OCI-LY7 (cell line): Measurements from ENCODE around the gene GLCCI1. TPM values are rescaled to one million over a fixed set of nuclear protein-coding genes. Genes with fewer than 3 reads are reported as not detected.

ENCODE experiments used
- BruUV-seq: library from RNA; stranded (reverse); fragments of 400-500 nt; replicated peaks from 2 replicates; lab custom pipeline; 2021; lab: Mats Ljungman, UMichigan
- CTCF ChIA-PET: fragments of 300-600 bp; sonication (Branson Sonifier 250); formaldehyde crosslinking; loops from one replicate; lab custom pipeline; 2022; ENCODE audit warnings: antibody characterized with exemption; ENCODE audit not compliant: unreplicated experiment; lab: Charles Lee
- POLR2A ChIA-PET: fragments of 300-600 bp; sonication (Branson Sonifier 250); formaldehyde crosslinking; loops from one replicate; lab custom pipeline; 2022; ENCODE audit warnings: antibody characterized with exemption; lab: Charles Lee
- DNase-seq: peaks from one replicate; pipeline ENCODE4 v3.0.0-alpha.2; 2015; ENCODE audit warnings: low spot score
- H2AFZ ChIP-seq: fragments of 200-600 bp; sonication (generic), shearing (Covaris generic); 2 replicates; pipeline ENCODE4 v1.6.1; 2014; ENCODE audit warnings: mild to moderate bottlenecking, antibody characterized with exemption, low read length, moderate library complexity
- H3K27ac ChIP-seq: fragments of 200-600 bp; sonication (generic); 2 replicates; pipeline ENCODE4 v1.5.1; 2014; ENCODE audit warnings: mixed run types, low read depth, mild to moderate bottlenecking, moderate library complexity, low read length, inconsistent platforms; ENCODE audit not compliant: poor library complexity, severe bottlenecking
- H3K36me3 ChIP-seq: fragments of 200-600 bp; sonication (generic); 2 replicates; pipeline ENCODE4 v1.6.1; 2014; ENCODE audit warnings: mild to moderate bottlenecking, antibody characterized with exemption, low read length, moderate library complexity, mixed read lengths; ENCODE audit not compliant: insufficient read depth
- H3K4me1 ChIP-seq: fragments of 200-600 bp; sonication (generic); 2 replicates; pipeline ENCODE4 v1.5.1; 2014; ENCODE audit warnings: mild to moderate bottlenecking, low read length; ENCODE audit not compliant: insufficient read depth, poor library complexity, severe bottlenecking
- H3K4me2 ChIP-seq: fragments of 200-600 bp; sonication (generic); 2 replicates; pipeline ENCODE4 v1.6.1; 2014; ENCODE audit warnings: mild to moderate bottlenecking, low read length
- H3K4me3 ChIP-seq: fragments of 200-600 bp; sonication (generic); 2 replicates; pipeline ENCODE4 v1.5.1; 2014; ENCODE audit warnings: mild to moderate bottlenecking, low read depth, low read length; ENCODE audit not compliant: poor library complexity, severe bottlenecking
- H3K79me2 ChIP-seq: fragments of 200-600 bp; sonication (generic); 2 replicates; pipeline ENCODE4 v1.6.1; 2016; ENCODE audit warnings: low read depth, mild to moderate bottlenecking, low read length, moderate library complexity, mixed read lengths; ENCODE audit not compliant: insufficient read depth
- H3K9me2 ChIP-seq: fragments of 200-600 bp; sonication (generic); 2 replicates; pipeline ENCODE4 v1.6.1; 2016; ENCODE audit warnings: mild to moderate bottlenecking, low read length, mixed read lengths; ENCODE audit not compliant: insufficient read depth
- H3K9me3 ChIP-seq: fragments of 200-600 bp; sonication (generic); 2 replicates; pipeline ENCODE4 v1.6.1; 2014; ENCODE audit warnings: mild to moderate bottlenecking, mixed run types, low read length, mixed read lengths
- H4K20me1 ChIP-seq: fragments of 200-600 bp; sonication (generic); 2 replicates; pipeline ENCODE4 v1.6.1; 2014; ENCODE audit warnings: mild to moderate bottlenecking, antibody characterized with exemption, low read length, moderate library complexity, mixed read lengths; ENCODE audit not compliant: insufficient read depth
- EZH2phosphoT487 ChIP-seq: fragments of 200-600 bp; sonication (generic); IDR thresholded peaks from 2 replicates; pipeline ENCODE4 v1.6.1; 2018; ENCODE audit warnings: low read depth, borderline replicate concordance, mild to moderate bottlenecking, mixed run types, antibody characterized with exemption, low read length, moderate library complexity, mixed read lengths
- intact Hi-C: fragments of 100-400 bp; cut with micrococcal nuclease; formaldehyde crosslinking; loops from one replicate; pipeline ENCODE4 v1.10.0; 2022; ENCODE audit not compliant: unreplicated experiment
- total RNA-seq, 2 experiments: library from RNA; depleted of rRNA in 1 of 2; stranded (reverse); fragments of >200 nt in 1 of 2; shearing (Covaris generic) in 1 of 2; gene quantifications; 2 replicates each; pipeline ENCODE4 v1.2.3, GENCODE V29; 2014 to 2022
- TF ChIP-seq, protein P1 (sequence below): fragments of 200-600 bp; sonication (generic); conservative IDR thresholded peaks from 2 replicates; pipeline ENCODE4 v1.5.1; 2014; ENCODE audit warnings: mild to moderate bottlenecking, antibody characterized with exemption, low read length, moderate library complexity, mixed read lengths

GLCCI1 gene
- total RNA-seq, 2 experiments from 2014 or later: 21.3 to 85.6 TPM

DNA sequence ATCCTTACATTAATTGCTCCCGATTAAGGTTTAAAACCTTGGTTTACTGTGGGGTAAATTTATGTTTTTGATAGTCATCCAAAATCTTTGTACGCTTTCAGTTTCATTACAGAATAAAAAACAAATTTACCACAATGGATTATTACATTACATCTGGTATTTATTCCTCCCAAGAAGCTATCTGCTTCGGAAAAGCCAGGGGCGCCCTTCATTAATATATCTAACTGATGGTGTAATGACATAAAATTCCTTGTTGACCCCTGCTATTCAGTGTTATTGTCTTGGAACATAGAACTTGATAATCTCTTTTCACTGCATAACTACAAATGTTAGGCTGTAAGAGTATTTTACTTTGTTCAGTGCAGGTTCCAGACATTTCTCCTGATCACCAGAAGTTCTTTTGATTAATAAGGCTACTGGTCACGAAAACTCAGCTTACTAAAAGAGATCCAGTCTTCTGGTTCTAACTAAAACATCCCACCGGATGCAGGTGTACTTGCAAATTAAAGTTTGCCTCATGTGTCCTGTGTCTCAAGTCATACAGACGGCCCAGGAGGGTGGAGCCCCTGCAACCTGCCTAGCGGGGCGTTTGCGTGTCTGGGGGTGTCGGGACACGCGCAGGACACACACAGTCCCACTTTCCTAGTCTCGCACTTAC, 581 bp upstream of the GLCCI1 start:
- TSS peak; percentile 94 for BruUV-seq
- no peaks in the 10 kb centered on the region for H4K20me1 ChIP-seq
- TF ChIP-seq EZH2phosphoT487: no peak
- TF ChIP-seq, protein P1, sequence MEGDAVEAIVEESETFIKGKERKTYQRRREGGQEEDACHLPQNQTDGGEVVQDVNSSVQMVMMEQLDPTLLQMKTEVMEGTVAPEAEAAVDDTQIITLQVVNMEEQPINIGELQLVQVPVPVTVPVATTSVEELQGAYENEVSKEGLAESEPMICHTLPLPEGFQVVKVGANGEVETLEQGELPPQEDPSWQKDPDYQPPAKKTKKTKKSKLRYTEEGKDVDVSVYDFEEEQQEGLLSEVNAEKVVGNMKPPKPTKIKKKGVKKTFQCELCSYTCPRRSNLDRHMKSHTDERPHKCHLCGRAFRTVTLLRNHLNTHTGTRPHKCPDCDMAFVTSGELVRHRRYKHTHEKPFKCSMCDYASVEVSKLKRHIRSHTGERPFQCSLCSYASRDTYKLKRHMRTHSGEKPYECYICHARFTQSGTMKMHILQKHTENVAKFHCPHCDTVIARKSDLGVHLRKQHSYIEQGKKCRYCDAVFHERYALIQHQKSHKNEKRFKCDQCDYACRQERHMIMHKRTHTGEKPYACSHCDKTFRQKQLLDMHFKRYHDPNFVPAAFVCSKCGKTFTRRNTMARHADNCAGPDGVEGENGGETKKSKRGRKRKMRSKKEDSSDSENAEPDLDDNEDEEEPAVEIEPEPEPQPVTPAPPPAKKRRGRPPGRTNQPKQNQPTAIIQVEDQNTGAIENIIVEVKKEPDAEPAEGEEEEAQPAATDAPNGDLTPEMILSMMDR: peak; percentile 53; the same call in 1 of the 2 replicates
- peak overlapping the region; percentile 89 for H3K4me2 ChIP-seq
- peak overlapping the region; percentile 72 for H3K4me3 ChIP-seq
- peak overlapping the region; percentile 92 for H3K27ac ChIP-seq
- intact Hi-C loops: loop anchor here (1.0 to 5.0 kb wide), 4 partner anchors 24 to 786 kb away; partner anchors contain the start of genes C1GALT1 and UMAD1
- peaks cover 33% of the 10 kb centered on the region for H3K79me2 ChIP-seq
- no peaks in the 10 kb centered on the region for H3K9me2 ChIP-seq
- no peak for DNase-seq
- peak overlapping the region; percentile 53; the same call in 1 of the 2 replicates for H2AFZ ChIP-seq
- CTCF ChIA-PET: interaction anchor here (1.3 to 1.5 kb wide), 3 partner anchors 24 to 287 kb away, joined by 4 to 5 read pairs (median 4); no protein-coding TSS in a partner anchor
- no peaks in the 10 kb centered on the region for H3K9me3 ChIP-seq
- POLR2A ChIA-PET: interaction anchor here (0.6 to 10.0 kb wide), 18 partner anchors 9 to 382 kb away, joined by 3 to 85 read pairs (median 4); partner anchors contain the start of gene UMAD1
- peaks cover 6% of the 10 kb centered on the region; the same call in 1 of the 2 replicates for H3K36me3 ChIP-seq
- H3K4me1 ChIP-seq: peaks cover 43% of the 10 kb centered on the region

DNA sequence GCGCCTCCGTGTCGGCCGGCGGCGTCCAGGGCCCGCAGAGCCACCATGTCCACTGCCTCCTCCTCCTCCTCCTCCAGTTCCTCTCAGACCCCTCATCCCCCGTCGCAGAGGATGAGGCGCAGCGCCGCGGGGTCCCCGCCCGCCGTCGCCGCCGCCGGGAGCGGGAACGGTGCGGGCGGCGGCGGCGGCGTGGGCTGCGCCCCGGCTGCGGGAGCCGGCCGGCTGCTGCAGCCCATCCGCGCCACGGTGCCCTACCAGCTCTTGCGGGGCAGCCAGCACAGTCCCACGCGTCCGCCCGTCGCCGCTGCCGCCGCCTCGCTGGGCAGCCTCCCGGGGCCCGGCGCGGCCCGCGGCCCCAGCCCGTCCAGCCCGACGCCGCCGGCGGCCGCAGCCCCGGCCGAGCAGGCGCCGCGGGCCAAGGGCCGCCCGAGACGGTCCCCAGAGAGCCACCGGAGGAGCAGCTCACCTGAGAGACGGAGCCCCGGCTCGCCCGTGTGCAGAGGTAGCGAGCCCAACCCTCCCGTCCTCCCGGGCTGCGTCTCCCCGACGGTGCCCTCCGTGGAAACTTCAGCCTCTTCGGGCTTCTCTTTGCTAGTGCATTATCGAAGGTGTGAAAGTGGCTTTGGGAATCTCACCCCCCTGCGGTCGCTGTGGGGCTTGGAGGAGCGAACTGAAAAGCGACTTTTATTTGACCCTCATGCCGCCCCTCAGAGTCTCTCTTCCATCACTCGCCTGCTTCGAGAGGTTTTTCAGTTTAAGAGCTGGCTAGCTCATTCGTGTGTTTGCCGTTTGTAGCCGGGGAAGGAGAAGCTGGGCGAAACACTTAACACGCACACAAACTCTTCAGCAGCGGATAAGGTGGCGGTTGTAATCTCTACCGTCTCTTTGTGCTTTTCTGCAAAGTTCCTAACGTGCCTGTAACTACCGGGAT, 975 bp downstream of the GLCCI1 start:
- peak; percentile 82 for DNase-seq
- CTCF ChIA-PET: interaction anchor here (0.7 to 0.9 kb wide), 2 partner anchors 12 to 72 kb away, joined by 3 to 4 read pairs; no protein-coding TSS in a partner anchor
- POLR2A ChIA-PET: interaction anchor here (0.6 to 10.0 kb wide), 12 partner anchors 10 to 404 kb away, joined by 3 to 69 read pairs (median 3); no protein-coding TSS in a partner anchor
- Histone ChIP-seq H3K4me1 (peaks cover 50% of the 10 kb centered on the region), H3K36me3 (peaks cover 6% of the 10 kb centered on the region; the same call in 1 of the 2 replicates), H2AFZ (peak overlapping the region; percentile 15; the same call in 1 of the 2 replicates), H3K79me2 (peaks cover 49% of the 10 kb centered on the region), H3K4me3 (peak overlapping the region; percentile 72), H4K20me1 (peaks cover 5% of the 10 kb centered on the region; the same call in 1 of the 2 replicates), H3K4me2 (peak overlapping the region; percentile 82), H3K9me2 (no peaks in the 10 kb centered on the region), H3K9me3 (no peaks in the 10 kb centered on the region), H3K27ac (peak overlapping the region; percentile 92)
- no TSS peak for BruUV-seq
- intact Hi-C loops: loop anchor here (1.0 to 5.0 kb wide), 10 partner anchors 67 to 787 kb away; partner anchors contain the start of genes C1GALT1, MIOS and UMAD1
- no peak for TF ChIP-seq EZH2phosphoT487
- TF ChIP-seq, protein P1: peak; percentile 53; the same call in 1 of the 2 replicates
